ENCODE results near the gene WNT6. TPM values are rescaled to one million over a fixed set of nuclear protein-coding genes. Genes with fewer than 3 reads are reported as not detected.

Gene WNT6
- total and polyA plus RNA-seq, 10 of the 15 experiments (the other 5 are each of a cell fraction or from before 2014, with no cell fraction given), result 0.11 to 0.44 (median 0.22) TPM; not detected in 5

DNA sequence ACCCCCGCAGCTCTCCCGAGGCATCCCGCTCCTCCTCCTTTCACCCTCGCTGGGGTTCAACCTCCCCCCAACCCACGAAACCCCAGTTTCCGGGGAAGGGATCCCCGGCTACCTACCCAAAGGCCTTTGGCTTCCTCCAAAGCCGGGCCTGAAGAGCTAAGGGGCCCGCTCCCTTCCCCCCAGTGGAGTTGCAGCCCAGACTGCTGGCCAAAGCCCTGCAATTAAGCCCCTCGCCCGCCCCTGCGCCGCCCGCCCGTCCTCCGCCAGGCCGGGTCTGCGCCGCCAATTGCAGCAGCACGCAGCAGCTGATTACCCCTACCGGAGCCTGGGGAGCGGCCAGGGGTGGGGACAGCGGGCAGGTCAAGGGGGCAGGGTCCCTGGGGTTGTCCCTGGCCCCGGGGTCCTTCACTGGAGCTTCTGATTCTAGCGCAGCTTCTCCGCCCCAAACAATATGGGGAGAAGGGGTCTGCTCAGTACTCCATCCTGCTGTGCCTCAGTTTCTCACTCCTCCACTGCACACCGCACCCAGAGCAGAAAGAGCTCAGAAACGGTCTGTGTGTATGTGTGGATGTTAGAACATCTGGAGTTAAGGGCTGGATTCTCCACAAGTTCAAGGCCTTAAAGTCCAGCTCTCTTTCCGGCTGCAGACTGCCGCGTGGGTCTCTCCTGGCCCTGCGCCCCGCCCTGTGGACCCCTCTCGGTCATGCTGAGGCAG, 37.9 kb downstream of the WNT6 start:
- peaks cover 32% of the 10 kb centered on the region for H3K79me2 ChIP-seq (ENCODE audit: control insufficient read depth, insufficient read depth, low read length)
- no TSS peak for BruUV-seq (replicated peaks)
- H3K36me3 ChIP-seq (ENCODE audit: control insufficient read depth in 2 of 2, insufficient read depth in 2 of 2, low read length in 1 of 2), result no peaks in the 10 kb centered on the region
- H3K4me1 ChIP-seq (ENCODE audit: control insufficient read depth, insufficient read depth, low read length), result peaks cover 47% of the 10 kb centered on the region
- no peaks in the 10 kb centered on the region for H3K9me3 ChIP-seq (replicated peaks; ENCODE audit: control insufficient read depth, insufficient read depth, low read length)
- ChIA-PET SMC1A (ENCODE audit: uncharacterized antibody, unreplicated experiment) (interaction anchor here (0.7 to 12.4 kb wide), 16 partner anchors 11 to 257 kb away, joined by 3 to 780 read pairs (median 4); partner anchors contain the start of genes BCS1L, WNT10A and ZNF142), CTCF (interaction anchor here (0.7 to 22.2 kb wide), 26 partner anchors 9 to 611 kb away, joined by 3 to 1364 read pairs (median 4); partner anchors contain the start of genes BCS1L, TTLL4, WNT10A and ZNF142), RAD21 (ENCODE audit: unreplicated experiment) (interaction anchor here (0.6 to 9.5 kb wide), 29 partner anchors 11 to 607 kb away, joined by 3 to 871 read pairs (median 5); partner anchors contain the start of genes BCS1L, CDK5R2, WNT10A and ZNF142), POLR2A (interaction anchor here (0.7 to 10.2 kb wide), 7 partner anchors 12 to 110 kb away, joined by 3 to 360 read pairs (median 11); partner anchors contain the start of gene WNT10A)
- DNase-seq (ENCODE audit: low read depth, low spot score) (no peak), FAIRE-seq (no peak), ATAC-seq (peak; percentile 5)
- H4K20me1 ChIP-seq (ENCODE audit: control insufficient read depth, insufficient read depth), result no peaks in the 10 kb centered on the region
- no peaks in the 10 kb centered on the region for H3K27me3 ChIP-seq (replicated peaks in 1 of 2; ENCODE audit: control insufficient read depth in 2 of 2, insufficient read depth in 2 of 2, low read length in 1 of 2)
- H2AFZ ChIP-seq (ENCODE audit: control insufficient read depth, low read depth, low read length), result peak overlapping the region; percentile 28; the same call in 1 of the 2 replicates
- intact Hi-C loops (cut with micrococcal nuclease; ENCODE audit: unreplicated experiment) (loop anchor here (1.0 kb wide), 2 partner anchors 21 to 44 kb away; no protein-coding TSS in a partner anchor), in situ Hi-C loops (cut with MboI) (no loop called here)
- H3K27ac ChIP-seq (ENCODE audit: control insufficient read depth, insufficient read depth), result peak overlapping the region; percentile 95
- peak overlapping the region; percentile 62 for H3K4me2 ChIP-seq (ENCODE audit: control insufficient read depth, insufficient read depth)
- peak overlapping the region; percentile 67 for H3K4me3 ChIP-seq
- WGBS (ENCODE audit: insufficient coverage, insufficient replicate concordance, low lambda C conversion rate, missing lambda C conversion rate), result 9% methylated on average over 30 of the region's 34 CpGs
- H3K9ac ChIP-seq (ENCODE audit: control insufficient read depth, insufficient read depth, low read length), result peak overlapping the region; percentile 81
- TF ChIP-seq, protein P1, sequence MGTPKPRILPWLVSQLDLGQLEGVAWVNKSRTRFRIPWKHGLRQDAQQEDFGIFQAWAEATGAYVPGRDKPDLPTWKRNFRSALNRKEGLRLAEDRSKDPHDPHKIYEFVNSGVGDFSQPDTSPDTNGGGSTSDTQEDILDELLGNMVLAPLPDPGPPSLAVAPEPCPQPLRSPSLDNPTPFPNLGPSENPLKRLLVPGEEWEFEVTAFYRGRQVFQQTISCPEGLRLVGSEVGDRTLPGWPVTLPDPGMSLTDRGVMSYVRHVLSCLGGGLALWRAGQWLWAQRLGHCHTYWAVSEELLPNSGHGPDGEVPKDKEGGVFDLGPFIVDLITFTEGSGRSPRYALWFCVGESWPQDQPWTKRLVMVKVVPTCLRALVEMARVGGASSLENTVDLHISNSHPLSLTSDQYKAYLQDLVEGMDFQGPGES (IDR thresholded peaks at IDR 0.05), result no peak
- TF ChIP-seq SUPT20H (IDR thresholded peaks at IDR 0.05; ENCODE audit: borderline replicate concordance, control insufficient read depth, low read depth, low read length) (no peak), BMI1 (IDR thresholded peaks at IDR 0.05; ENCODE audit: borderline replicate concordance) (no peak), RUNX3 (IDR thresholded peaks at IDR 0.05; ENCODE audit: low read length) (no peak), EGR1 (IDR thresholded peaks at IDR 0.05; ENCODE audit: borderline replicate concordance in 1 of 2, low read depth in 2 of 2, low read length in 2 of 2) (peak in 1 of 2 experiments; percentile 24; a peak in 2 of 3 replicates), CHD4 (IDR thresholded peaks at IDR 0.05) (0 out of 2 replicates have a peak, but pooled peaks have one; percentile 45), CREM (IDR thresholded peaks at IDR 0.05; ENCODE audit: low read depth) (no peak), ZNF384 (IDR thresholded peaks at IDR 0.05; ENCODE audit: borderline replicate concordance, low read depth, low read length) (no peak), DPF2 (IDR thresholded peaks at IDR 0.05) (no peak), TBL1XR1 (IDR thresholded peaks at IDR 0.05; ENCODE audit: low read depth, low read length) (0 out of 2 replicates have a peak, but pooled peaks have one; percentile 36), YY1 (IDR thresholded peaks at IDR 0.05; ENCODE audit: low read depth, low read length) (no peak), SP1 (IDR thresholded peaks at IDR 0.05; ENCODE audit: low read depth, low read length) (no peak)
- TF ChIP-seq, protein P2, sequence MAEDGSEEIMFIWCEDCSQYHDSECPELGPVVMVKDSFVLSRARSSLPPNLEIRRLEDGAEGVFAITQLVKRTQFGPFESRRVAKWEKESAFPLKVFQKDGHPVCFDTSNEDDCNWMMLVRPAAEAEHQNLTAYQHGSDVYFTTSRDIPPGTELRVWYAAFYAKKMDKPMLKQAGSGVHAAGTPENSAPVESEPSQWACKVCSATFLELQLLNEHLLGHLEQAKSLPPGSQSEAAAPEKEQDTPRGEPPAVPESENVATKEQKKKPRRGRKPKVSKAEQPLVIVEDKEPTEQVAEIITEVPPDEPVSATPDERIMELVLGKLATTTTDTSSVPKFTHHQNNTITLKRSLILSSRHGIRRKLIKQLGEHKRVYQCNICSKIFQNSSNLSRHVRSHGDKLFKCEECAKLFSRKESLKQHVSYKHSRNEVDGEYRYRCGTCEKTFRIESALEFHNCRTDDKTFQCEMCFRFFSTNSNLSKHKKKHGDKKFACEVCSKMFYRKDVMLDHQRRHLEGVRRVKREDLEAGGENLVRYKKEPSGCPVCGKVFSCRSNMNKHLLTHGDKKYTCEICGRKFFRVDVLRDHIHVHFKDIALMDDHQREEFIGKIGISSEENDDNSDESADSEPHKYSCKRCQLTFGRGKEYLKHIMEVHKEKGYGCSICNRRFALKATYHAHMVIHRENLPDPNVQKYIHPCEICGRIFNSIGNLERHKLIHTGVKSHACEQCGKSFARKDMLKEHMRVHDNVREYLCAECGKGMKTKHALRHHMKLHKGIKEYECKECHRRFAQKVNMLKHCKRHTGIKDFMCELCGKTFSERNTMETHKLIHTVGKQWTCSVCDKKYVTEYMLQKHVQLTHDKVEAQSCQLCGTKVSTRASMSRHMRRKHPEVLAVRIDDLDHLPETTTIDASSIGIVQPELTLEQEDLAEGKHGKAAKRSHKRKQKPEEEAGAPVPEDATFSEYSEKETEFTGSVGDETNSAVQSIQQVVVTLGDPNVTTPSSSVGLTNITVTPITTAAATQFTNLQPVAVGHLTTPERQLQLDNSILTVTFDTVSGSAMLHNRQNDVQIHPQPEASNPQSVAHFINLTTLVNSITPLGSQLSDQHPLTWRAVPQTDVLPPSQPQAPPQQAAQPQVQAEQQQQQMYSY (CRISPR knock-in tag; IDR thresholded peaks at IDR 0.05), result no peak
- TF ChIP-seq, protein P3, sequence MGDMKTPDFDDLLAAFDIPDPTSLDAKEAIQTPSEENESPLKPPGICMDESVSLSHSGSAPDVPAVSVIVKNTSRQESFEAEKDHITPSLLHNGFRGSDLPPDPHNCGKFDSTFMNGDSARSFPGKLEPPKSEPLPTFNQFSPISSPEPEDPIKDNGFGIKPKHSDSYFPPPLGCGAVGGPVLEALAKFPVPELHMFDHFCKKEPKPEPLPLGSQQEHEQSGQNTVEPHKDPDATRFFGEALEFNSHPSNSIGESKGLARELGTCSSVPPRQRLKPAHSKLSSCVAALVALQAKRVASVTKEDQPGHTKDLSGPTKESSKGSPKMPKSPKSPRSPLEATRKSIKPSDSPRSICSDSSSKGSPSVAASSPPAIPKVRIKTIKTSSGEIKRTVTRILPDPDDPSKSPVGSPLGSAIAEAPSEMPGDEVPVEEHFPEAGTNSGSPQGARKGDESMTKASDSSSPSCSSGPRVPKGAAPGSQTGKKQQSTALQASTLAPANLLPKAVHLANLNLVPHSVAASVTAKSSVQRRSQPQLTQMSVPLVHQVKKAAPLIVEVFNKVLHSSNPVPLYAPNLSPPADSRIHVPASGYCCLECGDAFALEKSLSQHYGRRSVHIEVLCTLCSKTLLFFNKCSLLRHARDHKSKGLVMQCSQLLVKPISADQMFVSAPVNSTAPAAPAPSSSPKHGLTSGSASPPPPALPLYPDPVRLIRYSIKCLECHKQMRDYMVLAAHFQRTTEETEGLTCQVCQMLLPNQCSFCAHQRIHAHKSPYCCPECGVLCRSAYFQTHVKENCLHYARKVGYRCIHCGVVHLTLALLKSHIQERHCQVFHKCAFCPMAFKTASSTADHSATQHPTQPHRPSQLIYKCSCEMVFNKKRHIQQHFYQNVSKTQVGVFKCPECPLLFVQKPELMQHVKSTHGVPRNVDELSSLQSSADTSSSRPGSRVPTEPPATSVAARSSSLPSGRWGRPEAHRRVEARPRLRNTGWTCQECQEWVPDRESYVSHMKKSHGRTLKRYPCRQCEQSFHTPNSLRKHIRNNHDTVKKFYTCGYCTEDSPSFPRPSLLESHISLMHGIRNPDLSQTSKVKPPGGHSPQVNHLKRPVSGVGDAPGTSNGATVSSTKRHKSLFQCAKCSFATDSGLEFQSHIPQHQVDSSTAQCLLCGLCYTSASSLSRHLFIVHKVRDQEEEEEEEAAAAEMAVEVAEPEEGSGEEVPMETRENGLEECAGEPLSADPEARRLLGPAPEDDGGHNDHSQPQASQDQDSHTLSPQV (IDR thresholded peaks at IDR 0.05), result no peak
